Adrenal gland (tissue), 5 donors: ENCODE results near the gene RLF.

ENCODE experiments used
- POLR2A ChIP-seq, 2 donors: fragments of 450-650 bp; IDR thresholded peaks; one replicate each; pipeline ENCODE4 v1.6.1; 2017; ENCODE audit warnings: antibody characterized with exemption in 2 of 2, mild to moderate bottlenecking in 2 of 2, moderate library complexity in 1 of 2
- TF ChIP-seq, protein P1 (sequence below), 6 experiments: fragments of 450-650 bp in 4 of 6; fragments of 200-600 bp in 2 of 6; sonication (generic) in 1 of 6; IDR thresholded peaks; 1 replicate in 5 of 6; 2 replicates in 1 of 6; pipeline versions ENCODE4 v1.5.1 to v1.8.0; 2016 to 2021; ENCODE audit warnings: antibody characterized with exemption in 6 of 6, mild to moderate bottlenecking in 2 of 6, moderate library complexity in 1 of 6
- donor health status: DM: no; HTN: no; CAD: no.

DNA sequence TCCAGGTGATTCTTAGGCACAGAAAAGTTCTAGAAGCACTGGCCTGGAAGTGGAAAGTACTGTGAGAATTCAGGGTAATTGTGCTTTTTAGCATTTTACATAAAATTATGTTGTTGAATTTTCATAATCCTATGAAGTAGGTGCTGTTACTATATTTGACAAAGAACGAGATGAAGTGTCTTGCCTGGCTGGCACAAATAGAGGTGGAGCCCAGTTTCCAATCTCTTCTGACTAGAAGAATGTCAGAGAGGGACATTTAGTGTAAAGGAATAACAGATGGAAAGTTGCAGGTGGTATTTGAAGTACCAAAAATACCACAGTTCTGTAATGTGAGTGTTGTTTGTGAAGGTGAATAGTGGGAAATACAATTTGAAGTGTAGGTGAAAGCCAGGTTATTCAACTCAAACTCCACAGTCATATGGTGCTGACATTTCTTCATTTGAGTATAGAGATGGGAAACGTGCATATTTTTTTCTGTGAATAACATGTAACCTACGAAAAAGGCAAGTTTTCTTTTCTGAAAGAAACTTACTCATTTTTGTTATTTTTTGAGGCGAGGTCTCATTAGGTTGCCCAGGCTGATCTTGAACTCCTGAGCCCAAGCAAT is 83.1 kb downstream of the RLF start:
- TF ChIP-seq, protein P1, sequence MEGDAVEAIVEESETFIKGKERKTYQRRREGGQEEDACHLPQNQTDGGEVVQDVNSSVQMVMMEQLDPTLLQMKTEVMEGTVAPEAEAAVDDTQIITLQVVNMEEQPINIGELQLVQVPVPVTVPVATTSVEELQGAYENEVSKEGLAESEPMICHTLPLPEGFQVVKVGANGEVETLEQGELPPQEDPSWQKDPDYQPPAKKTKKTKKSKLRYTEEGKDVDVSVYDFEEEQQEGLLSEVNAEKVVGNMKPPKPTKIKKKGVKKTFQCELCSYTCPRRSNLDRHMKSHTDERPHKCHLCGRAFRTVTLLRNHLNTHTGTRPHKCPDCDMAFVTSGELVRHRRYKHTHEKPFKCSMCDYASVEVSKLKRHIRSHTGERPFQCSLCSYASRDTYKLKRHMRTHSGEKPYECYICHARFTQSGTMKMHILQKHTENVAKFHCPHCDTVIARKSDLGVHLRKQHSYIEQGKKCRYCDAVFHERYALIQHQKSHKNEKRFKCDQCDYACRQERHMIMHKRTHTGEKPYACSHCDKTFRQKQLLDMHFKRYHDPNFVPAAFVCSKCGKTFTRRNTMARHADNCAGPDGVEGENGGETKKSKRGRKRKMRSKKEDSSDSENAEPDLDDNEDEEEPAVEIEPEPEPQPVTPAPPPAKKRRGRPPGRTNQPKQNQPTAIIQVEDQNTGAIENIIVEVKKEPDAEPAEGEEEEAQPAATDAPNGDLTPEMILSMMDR (IDR thresholded peaks at IDR 0.05), result no peak
- TF ChIP-seq POLR2A (IDR thresholded peaks at IDR 0.05), result no peak
